Body of pancreas (tissue), 4 donors: ENCODE data around the gene NTSR2. TPM values are rescaled to one million over a fixed set of nuclear protein-coding genes. Genes with fewer than 3 reads are reported as not detected.

ENCODE experiments used
- ATAC-seq: fragments of 150-250 bp; one replicate; pipeline ENCODE4 v1.9.1; 2016
- DNase-seq, 4 donors: peaks; one replicate each; pipeline ENCODE4 v3.0.0-alpha.2; 2019
- H3K27ac ChIP-seq, 4 donors: fragments of 200-600 bp; sonication (generic); 1 replicate in 3 of 4; 2 replicates in 1 of 4; pipeline versions ENCODE4 v1.5.1 to v1.6.1; 2016 to 2019; ENCODE audit warnings: mild to moderate bottlenecking in 1 of 4, mixed read lengths in 1 of 4, moderate library complexity in 1 of 4
- H3K27me3 ChIP-seq, 2 donors: fragments of 200-600 bp; sonication (generic); one replicate each; pipeline ENCODE4 v1.6.0; 2016; ENCODE audit warnings: mild to moderate bottlenecking in 1 of 2
- H3K36me3 ChIP-seq, 2 donors: fragments of 200-600 bp; sonication (generic); replicated peaks in 1 of 2; 2 replicates each; pipeline ENCODE4 v1.5.1; 2016; ENCODE audit warnings: low read depth in 2 of 2; ENCODE audit not compliant: insufficient read depth in 1 of 2
- H3K4me1 ChIP-seq: fragments of 200-600 bp; sonication (generic); one replicate; pipeline ENCODE4 v1.6.0; 2016
- H3K4me3 ChIP-seq, 2 donors: fragments of 200-600 bp; sonication (generic); 1 replicate in 1 of 2; 2 replicates in 1 of 2; pipeline ENCODE4 v1.5.1; 2016 to 2019
- H3K9me3 ChIP-seq, 3 donors: fragments of 200-600 bp; sonication (generic); 1 replicate in 2 of 3; 2 replicates in 1 of 3; pipeline ENCODE4 v1.5.1; 2016
- CTCF ChIP-seq, 7 experiments: fragments of 450-650 bp in 4 of 7; fragments of 200-600 bp in 3 of 7; sonication (generic) in 3 of 7; IDR thresholded peaks; one replicate each; pipeline ENCODE4 v1.5.1; 2016 to 2019; ENCODE audit warnings: antibody characterized with exemption in 7 of 7
- POLR2A ChIP-seq, 3 donors: fragments of 450-650 bp; IDR thresholded peaks; one replicate each; pipeline ENCODE4 v1.6.1; 2016; ENCODE audit warnings: antibody characterized with exemption in 3 of 3, mild to moderate bottlenecking in 2 of 3
- WGBS, 2 donors: methylation state at CpG; one replicate each; pipeline ENCODE4 v1.1.5; 2017; 5-methylcytosine and 5-hydroxymethylcytosine counted together
- intact Hi-C: fragments of 100-400 bp; cut with DNase I; formaldehyde crosslinking; loops from one replicate; pipeline ENCODE4 v1.15.1; 2023
- total RNA-seq, 2 donors: library from RNA; depleted of rRNA; stranded (reverse); fragments of >200 nt; gene quantifications; one replicate each; pipeline ENCODE4 v1.1.0, GENCODE V29; 2016

NTSR2 gene
- total RNA-seq, 2 donors from 2014 or later = not detected

GRCh38 chr2:11705711-11706110 is 35.7 kb upstream of the NTSR2 start:
- Histone ChIP-seq H3K27me3 (no peaks in the 10 kb centered on the region), H3K36me3 (no peaks in the 10 kb centered on the region), H3K9me3 (no peaks in the 10 kb centered on the region), H3K4me1 (peaks cover 9% of the 10 kb centered on the region), H3K4me3 (no peak overlapping the region), H3K27ac (no peak overlapping the region)
- TF ChIP-seq POLR2A (IDR thresholded peaks at IDR 0.05) (no peak), CTCF (IDR thresholded peaks at IDR 0.05) (no peak)
- no peak for ATAC-seq
- intact Hi-C loops = no loop called here
- DNase-seq = no peak
- WGBS, 2 donors = 93 to 95% methylated on average over 3 of the region's 3 CpGs

- H3K4me1 ChIP-seq = peaks cover 3% of the 10 kb centered on the region
- no peaks in the 10 kb centered on the region for H3K9me3 ChIP-seq
- no peak overlapping the region for H3K27ac ChIP-seq
- no peaks in the 10 kb centered on the region for H3K27me3 ChIP-seq
- intact Hi-C loops = no loop called here
- no peak for DNase-seq
- no peak for ATAC-seq
- 62 to 65% methylated on average over 4 of the region's 4 CpGs for WGBS, 2 donors
- H3K36me3 ChIP-seq = no peaks in the 10 kb centered on the region
- H3K4me3 ChIP-seq = no peak overlapping the region
- TF ChIP-seq POLR2A (IDR thresholded peaks at IDR 0.05) (no peak), CTCF (IDR thresholded peaks at IDR 0.05) (no peak)
These were observed 35.1 kb upstream of the NTSR2 start for GRCh38 chr2:11705063-11705462.

- H3K9me3 ChIP-seq = no peaks in the 10 kb centered on the region
- H3K4me3 ChIP-seq = no peak overlapping the region
- ATAC-seq = no peak
- TF ChIP-seq POLR2A (IDR thresholded peaks at IDR 0.05) = no peak
- no peak for TF ChIP-seq CTCF (IDR thresholded peaks at IDR 0.05)
- no peak overlapping the region for H3K27ac ChIP-seq
- intact Hi-C loops = no loop called here
- WGBS, 2 donors = 81 to 82% methylated on average over 1 of the region's 1 CpG
- H3K27me3 ChIP-seq = no peaks in the 10 kb centered on the region
- no peaks in the 10 kb centered on the region for H3K36me3 ChIP-seq
- DNase-seq = no peak
- no peaks in the 10 kb centered on the region for H3K4me1 ChIP-seq
These were observed 33.7 kb upstream of the NTSR2 start for GRCh38 chr2:11703700-11704099.

- 96 to 97% methylated on average over 2 of the region's 2 CpGs for WGBS, 2 donors
- intact Hi-C loops = no loop called here
- Histone ChIP-seq H3K4me3 (no peak overlapping the region), H3K4me1 (peaks cover 5% of the 10 kb centered on the region), H3K27ac (no peak overlapping the region), H3K36me3 (no peaks in the 10 kb centered on the region), H3K9me3 (no peaks in the 10 kb centered on the region), H3K27me3 (no peaks in the 10 kb centered on the region)
- ATAC-seq = no peak
- TF ChIP-seq CTCF (IDR thresholded peaks at IDR 0.05) (no peak), POLR2A (IDR thresholded peaks at IDR 0.05) (no peak)
- no peak for DNase-seq
These were observed 33.0 kb upstream of the NTSR2 start for GRCh38 chr2:11702946-11703345.

GRCh38 chr2:11701751-11702301 is 31.8 kb upstream of the NTSR2 start:
- H3K9me3 ChIP-seq = no peaks in the 10 kb centered on the region
- H3K27ac ChIP-seq = peak overlapping the region in 1 of 4 donors; percentile 17
- DNase-seq = peak in 1 of 4 donors; percentile 67
- H3K36me3 ChIP-seq = no peaks in the 10 kb centered on the region
- H3K27me3 ChIP-seq = no peaks in the 10 kb centered on the region
- TF ChIP-seq POLR2A (IDR thresholded peaks at IDR 0.05) (peak in 1 of 3 donors; percentile 31), CTCF (IDR thresholded peaks at IDR 0.05) (no peak)
- intact Hi-C loops = no loop called here
- no peak for ATAC-seq
- H3K4me3 ChIP-seq = no peak overlapping the region
- 65 to 73% methylated on average over 14 of the region's 14 CpGs for WGBS, 2 donors
- peaks cover 5% of the 10 kb centered on the region for H3K4me1 ChIP-seq
